Transverse colon (tissue), 4 donors: Measurements from ENCODE around the gene MMEL1.

Source experiments
- EP300 ChIP-seq: sonication (generic); formaldehyde crosslinking; IDR thresholded peaks from one replicate; pipeline ENCODE4 v1.6.1; 2017; ENCODE audit warnings: antibody characterized with exemption, low read depth
- POLR2A ChIP-seq: fragments of 450-650 bp; IDR thresholded peaks from one replicate; pipeline ENCODE4 v1.6.1; 2016; ENCODE audit warnings: antibody characterized with exemption, mild to moderate bottlenecking, moderate library complexity
- POLR2AphosphoS5 ChIP-seq, 3 donors: sonication (generic); formaldehyde crosslinking; IDR thresholded peaks; one replicate each; pipeline ENCODE4 v1.6.1; 2016; ENCODE audit warnings: antibody characterized with exemption in 3 of 3
- TF ChIP-seq, protein P1 (sequence below), 5 experiments: fragments of 200-600 bp in 3 of 5; fragments of 450-650 bp in 2 of 5; sonication (generic) in 3 of 5; IDR thresholded peaks; 1 replicate in 2 of 5; 2 replicates in 3 of 5; pipeline ENCODE4 v1.5.1; 2016 to 2017; ENCODE audit warnings: antibody characterized with exemption in 5 of 5, inconsistent platforms in 3 of 5, mild to moderate bottlenecking in 2 of 5, moderate library complexity in 1 of 5

GRCh38 chr1:2627746-2628145, 5.1 kb downstream of the MMEL1 start:
- TF ChIP-seq, protein P1, sequence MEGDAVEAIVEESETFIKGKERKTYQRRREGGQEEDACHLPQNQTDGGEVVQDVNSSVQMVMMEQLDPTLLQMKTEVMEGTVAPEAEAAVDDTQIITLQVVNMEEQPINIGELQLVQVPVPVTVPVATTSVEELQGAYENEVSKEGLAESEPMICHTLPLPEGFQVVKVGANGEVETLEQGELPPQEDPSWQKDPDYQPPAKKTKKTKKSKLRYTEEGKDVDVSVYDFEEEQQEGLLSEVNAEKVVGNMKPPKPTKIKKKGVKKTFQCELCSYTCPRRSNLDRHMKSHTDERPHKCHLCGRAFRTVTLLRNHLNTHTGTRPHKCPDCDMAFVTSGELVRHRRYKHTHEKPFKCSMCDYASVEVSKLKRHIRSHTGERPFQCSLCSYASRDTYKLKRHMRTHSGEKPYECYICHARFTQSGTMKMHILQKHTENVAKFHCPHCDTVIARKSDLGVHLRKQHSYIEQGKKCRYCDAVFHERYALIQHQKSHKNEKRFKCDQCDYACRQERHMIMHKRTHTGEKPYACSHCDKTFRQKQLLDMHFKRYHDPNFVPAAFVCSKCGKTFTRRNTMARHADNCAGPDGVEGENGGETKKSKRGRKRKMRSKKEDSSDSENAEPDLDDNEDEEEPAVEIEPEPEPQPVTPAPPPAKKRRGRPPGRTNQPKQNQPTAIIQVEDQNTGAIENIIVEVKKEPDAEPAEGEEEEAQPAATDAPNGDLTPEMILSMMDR (IDR thresholded peaks at IDR 0.05), result no peak
- TF ChIP-seq POLR2A (no peak), POLR2AphosphoS5 (IDR thresholded peaks at IDR 0.05) (no peak), EP300 (no peak)
